Mammary epithelial cell (primary cell): ENCODE results near the gene HAP1.

ENCODE experiments used
- EZH2 ChIP-seq: IDR thresholded peaks from 2 replicates; pipeline ENCODE4 v1.6.1; 2012; ENCODE audit warnings: low read length, inconsistent platforms, borderline replicate concordance
- TF ChIP-seq, protein P1 (sequence below), 2 donors: IDR thresholded peaks in 1 of 2; conservative IDR thresholded peaks in 1 of 2; 2 replicates each; pipeline ENCODE4 v1.5.1; 2011 to 2012; ENCODE audit warnings: inconsistent platforms in 2 of 2, low read length in 2 of 2, mild to moderate bottlenecking in 2 of 2, control low read depth in 1 of 2, low read depth in 1 of 2; ENCODE audit not compliant: insufficient read depth in 1 of 2; ENCODE audit errors: extremely low read depth in 1 of 2

DNA sequence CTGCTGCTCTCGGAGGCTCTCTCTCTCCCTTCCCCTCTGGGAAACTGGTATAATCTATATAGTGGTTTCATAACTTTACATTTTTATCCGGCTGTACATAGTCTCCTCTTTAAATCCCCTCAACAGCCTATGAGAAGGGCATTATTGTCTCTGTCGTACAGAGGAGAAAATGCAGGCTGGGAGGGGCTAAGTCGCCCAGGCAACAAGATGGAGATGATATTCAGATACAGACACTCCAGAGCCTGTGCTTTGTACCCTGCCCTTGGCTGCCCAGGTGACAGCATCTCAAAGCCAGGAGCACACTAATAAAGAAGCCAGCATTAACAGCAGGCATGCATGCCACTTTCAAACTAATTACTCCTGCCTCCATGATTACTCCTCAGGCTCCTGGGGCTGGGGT lies 50.4 kb downstream of the HAP1 start:
- TF ChIP-seq, protein P1, sequence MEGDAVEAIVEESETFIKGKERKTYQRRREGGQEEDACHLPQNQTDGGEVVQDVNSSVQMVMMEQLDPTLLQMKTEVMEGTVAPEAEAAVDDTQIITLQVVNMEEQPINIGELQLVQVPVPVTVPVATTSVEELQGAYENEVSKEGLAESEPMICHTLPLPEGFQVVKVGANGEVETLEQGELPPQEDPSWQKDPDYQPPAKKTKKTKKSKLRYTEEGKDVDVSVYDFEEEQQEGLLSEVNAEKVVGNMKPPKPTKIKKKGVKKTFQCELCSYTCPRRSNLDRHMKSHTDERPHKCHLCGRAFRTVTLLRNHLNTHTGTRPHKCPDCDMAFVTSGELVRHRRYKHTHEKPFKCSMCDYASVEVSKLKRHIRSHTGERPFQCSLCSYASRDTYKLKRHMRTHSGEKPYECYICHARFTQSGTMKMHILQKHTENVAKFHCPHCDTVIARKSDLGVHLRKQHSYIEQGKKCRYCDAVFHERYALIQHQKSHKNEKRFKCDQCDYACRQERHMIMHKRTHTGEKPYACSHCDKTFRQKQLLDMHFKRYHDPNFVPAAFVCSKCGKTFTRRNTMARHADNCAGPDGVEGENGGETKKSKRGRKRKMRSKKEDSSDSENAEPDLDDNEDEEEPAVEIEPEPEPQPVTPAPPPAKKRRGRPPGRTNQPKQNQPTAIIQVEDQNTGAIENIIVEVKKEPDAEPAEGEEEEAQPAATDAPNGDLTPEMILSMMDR (conservative IDR thresholded peaks at IDR 0.05 in 1 of 2, IDR thresholded peaks at IDR 0.05 in 1 of 2; ENCODE audit: extremely low read depth in 1 of 2, insufficient read depth in 1 of 2, low read depth in 1 of 2, low read length in 2 of 2), result no peak
- no peak for TF ChIP-seq EZH2
